Adrenal gland (tissue), 12 donors: ENCODE results near the gene TMEM120B. TPM values are rescaled to one million over a fixed set of nuclear protein-coding genes. Genes with fewer than 3 reads are reported as not detected.
A peak's percentile ranks its signal among the peaks of the same experiment; 100 is the strongest.

ENCODE experiments used
- DNase-seq, 7 donors: peaks; one replicate each; pipeline ENCODE4 v3.0.0-alpha.2; 2019 to 2020
- H3K27ac ChIP-seq, 5 donors: fragments of 200-600 bp; sonication (generic) in 4 of 5; 1 replicate in 3 of 5; 2 replicates in 2 of 5; pipeline versions ENCODE4 v1.5.1 to v1.8.0; 2016 to 2020; ENCODE audit warnings: mild to moderate bottlenecking in 1 of 5
- H3K27me3 ChIP-seq: fragments of 200-600 bp; 2 replicates; pipeline ENCODE4 v1.8.0; 2021
- H3K36me3 ChIP-seq, 2 donors: fragments of 200-600 bp; replicated peaks in 1 of 2; 1 replicate in 1 of 2; 2 replicates in 1 of 2; pipeline versions ENCODE4 v1.5.1 to v1.8.0; 2018 to 2022
- H3K4me1 ChIP-seq, 2 donors: fragments of 200-600 bp; replicated peaks in 1 of 2; 1 replicate in 1 of 2; 2 replicates in 1 of 2; pipeline versions ENCODE4 v1.5.1 to v1.8.0; 2018 to 2021
- H3K4me3 ChIP-seq, 4 donors: fragments of 200-600 bp; sonication (generic) in 3 of 4; one replicate each; pipeline ENCODE4 v1.5.1; 2016 to 2018
- H3K9me3 ChIP-seq, 3 donors: fragments of 200-600 bp; sonication (generic) in 1 of 3; replicated peaks in 1 of 3; 1 replicate in 2 of 3; 2 replicates in 1 of 3; pipeline versions ENCODE4 v1.5.1 to v1.8.0; 2016 to 2021
- CTCF ChIP-seq, 6 experiments: fragments of 450-650 bp in 4 of 6; fragments of 200-600 bp in 2 of 6; sonication (generic) in 1 of 6; IDR thresholded peaks; 1 replicate in 5 of 6; 2 replicates in 1 of 6; pipeline versions ENCODE4 v1.5.1 to v1.8.0; 2016 to 2021; ENCODE audit warnings: antibody characterized with exemption in 6 of 6, mild to moderate bottlenecking in 2 of 6, moderate library complexity in 1 of 6
- POLR2A ChIP-seq, 2 donors: fragments of 450-650 bp; IDR thresholded peaks; one replicate each; pipeline ENCODE4 v1.6.1; 2017; ENCODE audit warnings: antibody characterized with exemption in 2 of 2, mild to moderate bottlenecking in 2 of 2, moderate library complexity in 1 of 2
- WGBS, 4 donors: extraction: QIAGEN DNeasy Blood & Tissue Kit in 2 of 4; methylation state at CpG; one replicate each; pipeline versions ENCODE4 v1.1.5 to v1.1.7; 2013 to 2017; 5-methylcytosine and 5-hydroxymethylcytosine counted together
- intact Hi-C, 2 donors: fragments of 100-400 bp; cut with DNase I; formaldehyde crosslinking; loops; one replicate each; pipeline versions ENCODE4 v1.14.1 to v1.15.0; 2022 to 2023
- polyA plus RNA-seq, 3 donors: library from polyadenylated mRNA; stranded (reverse); fragments of 200-250 nt in 2 of 3; fragments of 350-450 nt in 1 of 3; fragmentation: Illumina TruSeq in 1 of 3; extraction: RNeasy Lipid Tissue Mini Kit (QIAGEN cat#74804) in 1 of 3; gene quantifications; one replicate each; pipeline ENCODE4 v1.2.3, GENCODE V29; 2013 to 2014
- total RNA-seq, 9 donors: library from RNA; depleted of rRNA in 4 of 9; stranded (reverse); fragments of >200 nt in 4 of 9; fragments of 120-200 nt in 1 of 9; fragmentation: NEBNext Ultra II Directional in 1 of 9; extraction: Animal tissue kit (Norgen Biotek cat#: 25700) in 1 of 9; gene quantifications; one replicate each; pipeline versions ENCODE4 v1.1.0 to v1.2.4, GENCODE V29; 2013 to 2023
- donor health status: healthy with polysubstance abuse.
- donor health status: Bipolar disorder and iron deficiency.
- donor health status: DM: yes; HTN: yes; CAD: no.
- donor health status: DM: no; HTN: no; CAD: no.
- donor health status: DM: no; HTN: no; CAD: no.
- donor health status: DM: yes; HTN: yes; CAD: no.

The TMEM120B gene
- total and polyA plus RNA-seq, 12 donors: 4.6 to 19.7 (median 8.7) TPM

- TF ChIP-seq CTCF (IDR thresholded peaks at IDR 0.05): no peak
- peak in 1 of 2 donors; percentile 67 for TF ChIP-seq POLR2A (IDR thresholded peaks at IDR 0.05)
- peak; percentile 89 to 98 (median 97) for DNase-seq
- peaks cover 10 to 27% of the 10 kb centered on the region in 2 donors for H3K4me1 ChIP-seq
- H3K4me3 ChIP-seq: no peak overlapping the region
- peak overlapping the region; percentile 38 to 94 (median 68) for H3K27ac ChIP-seq
- 26 to 42% (median 36%) methylated on average over 3 to 6 of the region's 6 CpGs for WGBS, 4 donors
- no peaks in the 10 kb centered on the region for H3K9me3 ChIP-seq
- intact Hi-C loops: no loop called here
- H3K36me3 ChIP-seq: no peaks in the 10 kb centered on the region
- H3K27me3 ChIP-seq: no peaks in the 10 kb centered on the region
Observed at GRCh38 chr12:121786440-121786825, 73.9 kb downstream of the TMEM120B start.

GRCh38 chr12:121787063-121788025, 74.8 kb downstream of the TMEM120B start:
- WGBS, 4 donors: 62 to 78% (median 70%) methylated on average over 16 to 17 of the region's 17 CpGs
- peak overlapping the region; percentile 38 to 94 (median 68) for H3K27ac ChIP-seq
- intact Hi-C loops: no loop called here
- H3K9me3 ChIP-seq: no peaks in the 10 kb centered on the region
- H3K36me3 ChIP-seq: no peaks in the 10 kb centered on the region
- peaks cover 10 to 18% of the 10 kb centered on the region in 2 donors for H3K4me1 ChIP-seq
- TF ChIP-seq CTCF (IDR thresholded peaks at IDR 0.05): no peak
- TF ChIP-seq POLR2A (IDR thresholded peaks at IDR 0.05): no peak
- DNase-seq: peak in 3 of 7 donors; percentile 56 to 72 (median 58)
- no peak overlapping the region for H3K4me3 ChIP-seq
- no peaks in the 10 kb centered on the region for H3K27me3 ChIP-seq

GRCh38 chr12:121788176-121788818, 75.7 kb downstream of the TMEM120B start:
- no peak overlapping the region for H3K27ac ChIP-seq

More at GRCh38 chr12:121788176-121788818, 75.7 kb downstream of the TMEM120B start:
- Histone ChIP-seq H3K9me3 (no peaks in the 10 kb centered on the region), H3K4me1 (peaks cover 15 to 23% of the 10 kb centered on the region in 2 donors), H3K4me3 (no peak overlapping the region), H3K27me3 (no peaks in the 10 kb centered on the region), H3K36me3 (no peaks in the 10 kb centered on the region)
- intact Hi-C loops: no loop called here
- DNase-seq: no peak
- 78 to 93% (median 88%) methylated on average over 5 to 7 of the region's 7 CpGs for WGBS, 4 donors
- TF ChIP-seq CTCF (IDR thresholded peaks at IDR 0.05): no peak
- no peak for TF ChIP-seq POLR2A (IDR thresholded peaks at IDR 0.05)
